Hypothalamus (tissue), 51 donors: ENCODE measurements around the gene GCLC.

Source experiments
- DNase-seq, 51 donors: peaks; one replicate each; lab custom pipeline; 2025; lab: John Stamatoyannopoulos, UW

Gene GCLC

DNA sequence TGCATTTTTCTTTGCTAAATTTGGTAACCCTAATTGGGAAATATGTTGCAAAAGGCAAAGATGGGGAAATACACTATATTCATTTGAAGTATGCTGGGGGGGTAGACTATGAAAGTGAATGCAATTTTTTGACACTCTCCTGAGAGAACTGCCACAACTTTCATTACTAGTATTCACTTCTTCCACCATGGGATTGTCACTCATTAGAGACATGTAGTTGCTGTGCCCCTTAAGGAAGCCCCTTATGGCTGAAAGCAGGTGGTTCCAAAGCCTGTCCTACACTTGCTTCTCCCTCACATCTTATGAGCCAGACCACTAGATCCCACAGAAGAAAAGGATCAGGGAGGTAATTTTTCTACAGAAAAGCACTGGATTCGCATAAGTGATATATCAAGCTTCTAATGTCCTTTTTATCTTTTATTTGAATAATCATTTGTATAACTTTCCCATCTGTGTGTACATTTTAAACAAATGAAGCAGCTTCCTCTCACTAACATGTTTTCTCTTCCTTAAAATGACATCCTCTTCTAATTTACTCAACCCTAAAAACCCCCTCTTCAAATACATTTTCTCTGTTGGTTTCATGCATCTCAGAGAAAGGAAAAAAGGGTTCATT lies 83.8 kb downstream of the GCLC start:
- DNase-seq: no peak

DNA sequence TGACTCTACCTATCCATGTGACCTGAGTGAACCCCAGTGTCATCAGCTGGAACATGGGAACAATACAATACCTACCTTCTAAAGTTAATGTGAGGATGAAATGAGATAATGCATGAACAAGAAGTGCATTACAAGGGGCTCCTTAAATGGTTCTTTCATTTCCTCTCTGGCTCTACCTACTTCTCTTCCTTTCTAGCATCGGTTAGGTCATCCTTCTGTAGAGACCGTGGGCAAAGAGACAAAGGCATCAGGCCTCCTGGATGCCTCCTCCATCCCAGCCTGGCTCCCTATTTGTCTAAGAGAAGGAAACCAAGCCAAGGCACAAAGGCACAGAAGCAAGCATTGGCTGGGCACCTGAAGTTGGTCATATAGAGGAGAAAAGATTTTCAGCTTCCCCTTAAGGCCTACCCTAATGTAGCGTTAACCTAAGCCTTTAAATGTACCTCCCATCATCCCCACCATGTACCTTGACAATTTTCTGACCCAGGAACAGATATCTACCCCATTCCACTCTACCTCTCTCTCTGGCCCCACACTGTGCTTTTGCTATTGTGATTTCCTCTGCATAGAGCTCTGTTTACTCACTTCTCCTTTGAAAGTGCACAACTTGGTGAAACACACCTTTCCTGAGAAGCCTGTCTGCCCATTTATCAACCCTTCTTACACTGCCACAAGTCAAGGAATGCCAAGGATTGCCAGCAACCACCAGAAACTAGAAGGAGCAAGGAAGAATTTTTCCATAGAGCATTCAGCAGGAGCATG lies 86.6 kb downstream of the GCLC start:
- no peak for DNase-seq

DNA sequence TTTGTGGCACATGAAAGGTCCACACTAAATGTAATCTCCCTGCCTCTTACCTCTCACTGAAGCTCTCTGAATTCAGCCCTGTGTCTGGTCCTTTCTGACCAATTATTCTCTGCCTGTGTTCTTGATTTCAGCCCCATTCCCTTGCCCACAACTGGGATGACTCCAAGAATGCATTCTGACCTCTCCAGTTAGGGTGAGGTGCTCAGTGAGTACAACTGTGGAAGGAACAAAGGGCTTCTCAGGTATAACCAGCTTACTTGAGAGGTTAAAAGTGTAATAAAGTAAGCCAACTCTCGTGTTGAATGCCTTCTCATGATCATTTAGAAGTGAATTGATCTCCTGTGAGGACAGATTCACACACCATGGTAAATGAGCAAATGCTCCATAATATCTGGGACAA lies 88.1 kb downstream of the GCLC start:
- DNase-seq: no peak

GRCh38 chr6:53455678-53456077 lies 89.2 kb downstream of the GCLC start:
- no peak for DNase-seq

DNA sequence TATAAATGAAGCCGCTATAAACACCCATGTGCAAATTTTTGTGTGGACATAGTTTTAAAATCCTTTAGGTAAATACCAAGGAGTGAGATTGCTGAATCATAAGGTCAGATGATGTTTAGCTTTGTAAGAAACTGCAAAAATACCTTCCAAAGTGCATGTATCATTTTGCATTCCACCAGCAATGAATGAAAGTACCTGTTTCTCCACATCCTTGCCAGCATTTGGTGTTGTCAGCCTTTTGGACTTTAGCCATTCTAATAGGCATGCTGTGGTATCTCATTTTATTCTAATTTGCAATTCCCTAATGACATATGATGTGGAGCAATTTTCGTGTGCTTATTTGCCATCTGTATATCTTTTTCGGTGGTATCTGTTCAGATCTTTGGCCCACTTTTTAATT lies 93.7 kb downstream of the GCLC start:
- no peak for DNase-seq

DNA sequence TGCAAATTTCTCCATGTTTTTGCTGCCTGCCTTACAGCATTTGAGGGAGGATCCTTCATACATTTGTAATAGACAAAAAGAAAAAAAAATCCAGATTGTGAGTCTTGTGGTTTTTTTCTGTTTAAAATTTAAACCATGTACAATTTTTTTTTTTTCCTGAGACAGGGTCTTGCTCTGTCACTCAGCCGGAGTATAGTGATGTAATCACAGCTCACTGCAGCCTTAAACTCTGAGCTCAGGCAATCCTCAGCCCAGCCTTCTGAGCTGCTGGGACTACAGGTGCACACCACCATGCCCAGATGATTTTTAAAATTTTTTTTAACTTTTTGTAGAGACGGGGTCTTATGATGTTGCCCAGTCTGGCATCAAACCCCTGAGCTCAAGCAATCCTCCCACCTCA lies 97.0 kb downstream of the GCLC start:
- no peak for DNase-seq
